Neuron (in vitro differentiated cells): ENCODE data around the gene GGTA1.
"Not testable (repeated sequence)": the region's sequence is repeated elsewhere in the genome, so short reads cannot be mapped to it uniquely, and the experiment has no call there.

Experiments
- H2AFZ ChIP-seq: one replicate; pipeline ENCODE4 v1.6.1; 2013; ENCODE audit warnings: low read depth, mild to moderate bottlenecking, inconsistent platforms, low read length, moderate library complexity
- H3K27me3 ChIP-seq: one replicate; pipeline ENCODE4 v1.6.1; 2013; ENCODE audit warnings: low read length; ENCODE audit not compliant: insufficient read depth
- H3K36me3 ChIP-seq: one replicate; pipeline ENCODE4 v1.6.1; 2013; ENCODE audit warnings: low read length; ENCODE audit not compliant: insufficient read depth
- H3K4me1 ChIP-seq: one replicate; pipeline ENCODE4 v1.6.1; 2013; ENCODE audit warnings: low read length; ENCODE audit not compliant: insufficient read depth
- H3K4me3 ChIP-seq: 2 replicates; pipeline ENCODE4 v1.5.1; 2013; ENCODE audit warnings: mild to moderate bottlenecking, low read length, moderate library complexity
- H3K9me3 ChIP-seq: one replicate; pipeline ENCODE4 v1.6.1; 2013; ENCODE audit warnings: low read length

GGTA1 gene

DNA sequence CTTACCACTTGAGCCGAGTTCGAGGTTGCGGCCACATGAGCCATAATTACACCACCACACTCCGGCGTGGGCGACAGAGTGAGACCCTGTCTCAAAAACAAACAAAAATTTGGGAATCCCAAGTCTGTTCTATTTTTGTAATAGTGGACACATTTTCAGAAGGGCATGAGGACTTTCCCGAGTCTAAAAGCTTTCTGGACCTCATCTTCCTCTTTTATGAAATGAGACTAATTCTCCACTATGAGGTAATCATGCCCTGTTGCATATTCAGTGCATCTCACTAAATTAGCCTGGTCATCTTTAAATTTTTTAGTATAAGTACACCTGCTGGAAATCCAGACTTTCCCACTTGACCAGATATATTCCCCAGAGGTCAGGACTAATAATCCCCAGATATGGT is 55.7 kb downstream of the GGTA1 start:
- no peaks in the 10 kb centered on the region for H3K4me1 ChIP-seq
- no peaks in the 10 kb centered on the region for H3K9me3 ChIP-seq
- no peak overlapping the region for H2AFZ ChIP-seq
- H3K36me3 ChIP-seq = no peaks in the 10 kb centered on the region
- no peak overlapping the region for H3K4me3 ChIP-seq
- H3K27me3 ChIP-seq = no peaks in the 10 kb centered on the region

DNA sequence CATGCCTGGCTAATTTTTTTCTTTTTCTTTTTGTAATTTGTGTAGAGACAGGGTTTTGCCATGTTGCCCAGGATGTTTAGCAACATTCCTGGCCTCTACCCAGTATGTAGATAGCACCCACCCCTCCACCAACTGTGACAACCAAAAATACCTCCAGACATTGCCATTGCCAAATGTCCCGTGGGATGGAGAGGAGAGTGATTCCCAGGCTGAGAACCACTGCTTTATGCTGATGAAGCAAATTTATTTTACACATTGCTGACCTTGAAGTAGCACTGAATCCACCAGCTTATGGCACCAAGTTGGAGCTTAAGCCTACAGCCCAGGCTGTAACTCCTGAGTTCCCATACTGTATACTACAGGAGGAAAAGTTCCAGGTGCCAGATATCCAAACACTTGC is 58.5 kb downstream of the GGTA1 start:
- H3K4me1 ChIP-seq = no peaks in the 10 kb centered on the region
- H2AFZ ChIP-seq = no peak overlapping the region
- H3K27me3 ChIP-seq = no peaks in the 10 kb centered on the region
- H3K36me3 ChIP-seq = no peaks in the 10 kb centered on the region
- H3K9me3 ChIP-seq = no peaks in the 10 kb centered on the region
- H3K4me3 ChIP-seq = no peak overlapping the region

DNA sequence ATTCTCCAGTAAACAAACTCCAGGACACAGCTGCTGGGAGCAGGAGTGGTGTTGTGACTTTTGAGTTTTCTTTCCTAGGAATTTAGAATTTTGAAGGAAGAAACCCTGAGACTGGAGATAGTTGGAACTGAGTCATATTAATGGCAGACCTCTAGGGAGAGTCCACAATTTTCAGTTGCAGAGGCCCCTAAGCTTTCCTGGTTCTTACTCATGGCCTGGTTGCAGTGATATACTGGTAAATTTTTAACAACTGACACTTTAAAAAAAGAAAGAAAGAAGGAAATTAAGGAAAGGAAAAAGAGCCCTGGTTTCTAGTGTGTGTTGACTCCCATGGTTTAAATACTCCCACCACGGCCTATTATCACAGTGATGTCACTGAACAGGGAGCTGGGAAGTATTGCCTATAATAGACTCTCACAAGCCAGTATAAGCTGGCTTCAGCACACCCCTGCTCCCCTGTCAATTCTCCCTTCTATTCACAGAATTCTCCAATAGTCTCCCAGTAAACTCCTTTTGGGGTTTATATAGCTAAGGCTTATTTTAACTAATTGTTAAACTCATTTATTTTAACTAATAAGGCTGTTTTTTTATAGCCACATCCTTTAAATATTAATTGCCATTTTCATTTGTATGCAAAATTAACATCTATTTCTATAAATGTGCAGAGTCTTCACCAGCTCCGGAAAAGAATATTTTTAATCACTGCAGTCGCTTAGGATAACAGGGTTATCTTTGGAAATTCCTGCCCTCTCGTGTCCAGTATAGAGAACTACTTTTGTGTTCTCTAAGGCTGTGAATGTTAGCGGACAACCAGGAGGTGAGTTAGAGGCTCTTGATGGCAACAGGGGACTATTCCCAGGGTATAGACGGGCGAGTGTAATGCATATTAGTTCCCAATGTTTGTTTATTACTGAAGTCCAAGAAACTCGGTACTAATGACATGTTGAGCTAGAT is 59.7 kb downstream of the GGTA1 start:
- H3K36me3 ChIP-seq = no peaks in the 10 kb centered on the region
- no peaks in the 10 kb centered on the region for H3K9me3 ChIP-seq
- no peak overlapping the region for H2AFZ ChIP-seq
- no peaks in the 10 kb centered on the region for H3K27me3 ChIP-seq
- no peaks in the 10 kb centered on the region for H3K4me1 ChIP-seq
- no peak overlapping the region for H3K4me3 ChIP-seq

DNA sequence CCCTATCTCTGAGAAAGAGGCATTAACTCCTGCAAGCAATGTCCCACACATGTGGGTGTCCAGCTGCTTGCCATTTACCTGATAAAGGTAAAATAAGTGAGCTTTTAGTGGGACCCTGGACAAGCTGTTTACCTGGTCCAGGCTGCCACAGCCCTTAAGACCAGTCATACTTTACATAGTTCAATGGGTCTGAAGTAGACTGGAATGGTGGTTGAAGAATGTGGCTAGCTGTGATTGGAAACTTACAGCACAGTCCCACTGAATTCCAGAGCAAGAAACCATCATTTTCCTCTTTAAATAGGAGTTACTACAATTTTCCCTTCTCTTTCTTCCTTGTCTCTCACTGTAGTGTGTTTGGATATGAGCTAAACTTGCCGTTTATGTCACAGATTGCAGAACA is 60.6 kb downstream of the GGTA1 start:
- Histone ChIP-seq H3K27me3 (no peaks in the 10 kb centered on the region), H3K9me3 (no peaks in the 10 kb centered on the region), H3K4me1 (no peaks in the 10 kb centered on the region), H3K36me3 (no peaks in the 10 kb centered on the region), H2AFZ (no peak overlapping the region), H3K4me3 (no peak overlapping the region)

DNA sequence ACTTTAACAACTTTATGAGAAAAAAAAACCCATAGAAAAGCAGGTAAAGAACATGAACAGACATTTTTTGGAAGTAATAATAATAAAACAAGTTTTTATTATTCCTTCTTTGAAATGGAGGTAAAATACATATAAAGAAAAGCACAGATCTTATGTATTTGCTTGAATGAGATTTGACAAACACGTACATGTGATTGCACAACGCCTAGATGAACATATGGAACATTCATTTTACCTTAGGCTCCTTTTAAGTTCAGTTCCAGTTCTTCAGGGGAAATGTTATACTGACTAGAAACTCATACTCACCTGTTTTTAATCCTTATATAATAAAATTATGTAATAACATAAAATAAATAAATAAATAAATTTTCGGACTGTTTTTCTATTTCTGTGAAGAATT is 61.8 kb downstream of the GGTA1 start:
- H3K4me3 ChIP-seq = no peak overlapping the region
- no peaks in the 10 kb centered on the region for H3K4me1 ChIP-seq
- H2AFZ ChIP-seq = no peak overlapping the region
- no peaks in the 10 kb centered on the region for H3K36me3 ChIP-seq
- H3K9me3 ChIP-seq = no peaks in the 10 kb centered on the region
- H3K27me3 ChIP-seq = no peaks in the 10 kb centered on the region

DNA sequence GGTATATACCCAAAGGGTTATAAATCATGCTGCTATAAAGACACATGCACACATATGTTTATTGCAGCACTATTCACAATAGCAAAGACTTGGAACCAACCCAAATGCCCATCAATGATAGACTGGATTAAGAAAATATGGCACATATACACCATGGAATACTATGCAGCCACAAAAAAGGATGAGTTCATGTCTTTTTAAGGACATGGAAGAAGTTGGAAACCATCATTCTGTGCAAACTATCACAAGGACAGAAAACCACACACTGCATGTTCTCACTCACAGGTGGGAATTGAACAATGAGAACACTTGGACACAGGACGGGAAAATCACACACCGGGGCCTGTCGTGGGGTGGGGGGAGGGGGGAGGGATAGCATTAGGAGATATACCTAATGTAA is 62.6 kb downstream of the GGTA1 start:
- not testable (repeated sequence) for H3K36me3 ChIP-seq

DNA sequence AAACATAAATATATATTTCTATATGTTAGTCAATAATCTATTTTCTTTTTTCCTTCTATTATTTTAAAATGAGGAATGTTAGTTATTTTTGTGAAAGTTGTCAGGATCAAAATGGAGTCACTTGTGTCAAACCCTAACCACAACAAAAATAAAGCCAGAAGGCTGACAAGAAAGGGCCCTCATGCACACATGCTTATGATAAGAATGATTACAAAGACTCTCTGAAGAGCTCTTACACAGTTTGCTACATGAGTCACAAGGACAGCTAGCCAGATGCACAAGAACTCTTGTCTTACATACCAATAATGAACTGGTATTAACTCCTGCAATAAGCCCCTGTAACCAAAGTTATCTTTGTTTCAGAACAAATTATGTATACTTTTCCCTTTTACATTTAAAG is 64.7 kb downstream of the GGTA1 start:
- peaks cover 2% of the 10 kb centered on the region for H3K27me3 ChIP-seq
- H2AFZ ChIP-seq = no peak overlapping the region
- H3K36me3 ChIP-seq = no peaks in the 10 kb centered on the region
- H3K4me1 ChIP-seq = no peaks in the 10 kb centered on the region
- no peak overlapping the region for H3K4me3 ChIP-seq
- no peaks in the 10 kb centered on the region for H3K9me3 ChIP-seq

More for the DNA sequence above, 62.6 kb downstream of the GGTA1 start:
- H3K4me1 ChIP-seq, H3K27me3 ChIP-seq, H2AFZ ChIP-seq, H3K4me3 ChIP-seq, H3K9me3 ChIP-seq: not testable (repeated sequence)

DNA sequence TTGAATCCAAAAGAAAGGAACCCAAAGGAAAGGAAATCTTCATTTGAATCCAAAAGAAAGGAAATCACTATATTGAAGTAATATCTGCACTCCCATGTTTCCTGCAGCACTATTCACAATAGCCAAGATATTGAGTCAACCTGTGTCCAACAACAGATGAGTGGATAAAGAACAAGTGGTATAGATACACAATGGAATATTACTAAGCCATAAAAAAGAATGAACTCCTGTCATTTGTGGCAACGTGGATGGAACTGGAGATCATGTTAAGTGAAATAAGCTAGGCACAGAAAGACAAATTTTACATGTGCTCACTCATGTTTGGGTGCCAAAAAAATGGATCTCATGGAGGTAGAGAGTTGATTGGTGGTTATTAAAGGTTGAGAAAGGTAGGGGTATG is 71.7 kb downstream of the GGTA1 start:
- Histone ChIP-seq H3K36me3 (no peaks in the 10 kb centered on the region), H3K4me3 (no peak overlapping the region), H3K27me3 (peaks cover 2% of the 10 kb centered on the region), H3K9me3 (no peaks in the 10 kb centered on the region), H2AFZ (no peak overlapping the region), H3K4me1 (no peaks in the 10 kb centered on the region)

DNA sequence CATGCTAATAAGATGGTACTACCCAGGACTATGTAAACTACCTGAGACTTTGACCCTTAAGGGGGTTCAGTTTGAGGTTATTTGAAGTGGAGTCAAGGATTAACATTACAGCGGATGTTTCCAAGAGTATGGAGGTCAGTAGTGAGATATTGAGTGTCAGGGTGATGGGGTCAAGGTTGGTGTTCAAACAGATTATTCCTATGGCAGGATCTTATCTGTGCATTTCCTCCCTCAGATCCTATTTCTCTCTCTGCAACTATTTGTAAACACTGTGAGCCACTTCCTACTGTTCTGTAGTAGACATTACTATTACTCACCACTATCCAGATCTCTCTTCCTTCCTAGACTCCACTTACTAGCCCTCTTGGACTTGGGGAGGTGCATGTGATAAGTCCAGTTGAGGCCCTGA is 75.6 kb downstream of the GGTA1 start:
- Histone ChIP-seq H3K9me3 (no peaks in the 10 kb centered on the region), H3K27me3 (no peaks in the 10 kb centered on the region), H3K4me1 (no peaks in the 10 kb centered on the region), H3K4me3 (no peak overlapping the region), H3K36me3 (no peaks in the 10 kb centered on the region), H2AFZ (no peak overlapping the region)

DNA sequence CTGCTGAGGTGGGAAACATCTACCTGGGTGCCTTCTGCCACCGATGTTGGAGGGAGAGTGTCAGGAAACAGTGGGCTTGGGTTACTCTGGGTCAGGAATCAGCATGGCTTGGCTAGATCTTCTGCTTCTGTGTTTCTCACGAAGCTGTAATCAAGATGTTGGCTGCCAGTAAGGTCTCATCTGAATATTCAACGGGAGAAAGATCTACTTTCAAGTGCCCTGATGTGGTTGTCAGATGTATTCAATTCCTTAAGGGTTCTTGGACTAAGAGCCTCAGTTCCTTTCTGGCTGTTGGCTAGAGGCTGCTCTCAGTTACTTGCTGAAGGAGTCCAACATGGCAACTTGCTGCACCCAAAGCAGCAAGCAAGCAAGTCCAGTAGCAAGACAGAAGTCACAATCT is 87.7 kb downstream of the GGTA1 start:
- Histone ChIP-seq H3K4me1 (no peaks in the 10 kb centered on the region), H3K36me3 (no peaks in the 10 kb centered on the region), H3K27me3 (peaks cover 7% of the 10 kb centered on the region), H3K4me3 (no peak overlapping the region), H3K9me3 (no peaks in the 10 kb centered on the region), H2AFZ (no peak overlapping the region)

DNA sequence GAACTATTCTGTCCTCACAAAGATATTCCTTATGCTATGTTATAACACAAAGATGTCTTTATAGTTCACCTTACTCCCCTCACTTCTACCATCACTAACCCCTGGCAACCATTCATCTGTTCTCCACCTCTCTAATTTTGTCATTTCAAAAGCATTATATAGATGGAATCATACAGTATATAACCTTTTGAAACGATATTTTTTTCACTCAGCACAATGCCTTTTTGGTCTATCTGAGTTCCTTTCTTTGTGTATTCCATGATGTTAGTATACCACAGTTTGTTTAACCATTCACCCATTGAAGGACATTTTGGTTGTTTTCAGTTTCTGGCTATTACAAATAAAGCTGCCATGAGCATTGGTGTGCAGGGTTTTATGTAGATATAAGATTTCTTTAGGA is 93.7 kb downstream of the GGTA1 start:
- no peaks in the 10 kb centered on the region for H3K4me1 ChIP-seq
- no peaks in the 10 kb centered on the region for H3K9me3 ChIP-seq
- H3K4me3 ChIP-seq = no peak overlapping the region
- H3K36me3 ChIP-seq = no peaks in the 10 kb centered on the region
- H2AFZ ChIP-seq = no peak overlapping the region
- peaks cover 7% of the 10 kb centered on the region for H3K27me3 ChIP-seq
